DND-41 (cell line): ENCODE data around the gene SUMO4.

ENCODE experiments used
- CTCF ChIP-seq: IDR thresholded peaks from 2 replicates; pipeline ENCODE4 v1.5.1; 2012; ENCODE audit warnings: borderline replicate concordance, low read length, moderate library complexity, mild to moderate bottlenecking; ENCODE audit not compliant: poor library complexity, severe bottlenecking; ENCODE audit errors: extremely low read depth
- EZH2 ChIP-seq: IDR thresholded peaks from 3 replicates; pipeline ENCODE4 v1.6.1; 2012; ENCODE audit warnings: borderline replicate concordance, low read depth, mild to moderate bottlenecking, moderate library complexity, low read length, inconsistent platforms; ENCODE audit not compliant: severe bottlenecking

DNA sequence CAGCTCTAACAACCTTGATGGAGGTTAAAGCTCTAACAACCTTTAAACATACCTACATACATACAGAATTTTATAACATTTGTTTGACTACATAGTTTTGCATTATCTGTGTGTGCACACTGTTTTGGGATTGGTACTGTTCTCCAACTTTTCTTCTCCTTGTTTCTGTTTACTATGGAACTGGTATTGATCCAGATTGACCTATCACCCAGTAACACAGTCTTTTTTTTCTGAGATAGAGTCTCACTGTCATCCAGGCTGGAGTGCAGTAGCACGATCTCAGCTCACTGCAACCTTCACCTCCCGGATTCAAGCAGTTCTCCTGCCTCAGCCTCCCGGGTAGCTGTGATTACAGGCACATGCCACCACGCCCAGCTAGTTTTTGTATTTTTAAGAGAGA lies 16.7 kb upstream of the SUMO4 start:
- TF ChIP-seq CTCF (no peak), EZH2 (no peak)
